Mesendoderm (in vitro differentiated cells): ENCODE results near the gene NGB. TPM values are rescaled to one million over a fixed set of nuclear protein-coding genes. Genes with fewer than 3 reads are reported as not detected.
"Not testable (repeated sequence)": the region's sequence is repeated elsewhere in the genome, so short reads cannot be mapped to it uniquely, and the experiment has no call there.

Experiments used
- DNase-seq: peaks from one replicate; pipeline ENCODE4 v3.0.0; 2013
- H2AK5ac ChIP-seq: 2 replicates; pipeline ENCODE4 v1.6.1; 2013; ENCODE audit warnings: low read length, inconsistent platforms
- H2BK120ac ChIP-seq: 2 replicates; pipeline ENCODE4 v1.6.1; 2013; ENCODE audit warnings: low read depth, mild to moderate bottlenecking, low read length, moderate library complexity, mixed read lengths
- H2BK15ac ChIP-seq: replicated peaks from 2 replicates; pipeline ENCODE4 v1.6.1; 2013; ENCODE audit warnings: low read depth, mild to moderate bottlenecking, moderate library complexity
- H2BK5ac ChIP-seq: 2 replicates; pipeline ENCODE4 v1.6.1; 2013; ENCODE audit warnings: low read length, inconsistent platforms
- H3K18ac ChIP-seq: 2 replicates; pipeline ENCODE4 v1.6.1; 2013; ENCODE audit warnings: mild to moderate bottlenecking, low read length, mixed read lengths
- H3K23ac ChIP-seq: one replicate; pipeline ENCODE4 v1.6.1; 2013; ENCODE audit warnings: low read length
- H3K27ac ChIP-seq: 2 replicates; pipeline ENCODE4 v1.5.1; 2013; ENCODE audit warnings: low read depth, mild to moderate bottlenecking, inconsistent platforms, low read length, moderate library complexity
- H3K27me3 ChIP-seq: 2 replicates; pipeline ENCODE4 v1.6.1; 2013; ENCODE audit warnings: low read length, control low read depth, mild to moderate bottlenecking, inconsistent platforms; ENCODE audit not compliant: insufficient read depth, poor library complexity
- H3K36me3 ChIP-seq: 2 replicates; pipeline ENCODE4 v1.6.1; 2013; ENCODE audit warnings: low read length, inconsistent platforms; ENCODE audit not compliant: control insufficient read depth, insufficient read depth
- H3K4ac ChIP-seq: one replicate; pipeline ENCODE4 v1.6.1; 2013; ENCODE audit warnings: low read depth, mild to moderate bottlenecking, low read length, moderate library complexity
- H3K4me1 ChIP-seq: 2 replicates; pipeline ENCODE4 v1.6.1; 2013; ENCODE audit warnings: low read depth, low read length, inconsistent platforms; ENCODE audit not compliant: control insufficient read depth
- H3K4me2 ChIP-seq: 2 replicates; pipeline ENCODE4 v1.6.1; 2013; ENCODE audit warnings: low read length
- H3K4me3 ChIP-seq: 2 replicates; pipeline ENCODE4 v1.5.1; 2013; ENCODE audit warnings: mild to moderate bottlenecking, low read length
- H3K56ac ChIP-seq: one replicate; pipeline ENCODE4 v1.6.1; 2013; ENCODE audit warnings: low read length
- H3K79me1 ChIP-seq: 2 replicates; pipeline ENCODE4 v1.6.1; 2013; ENCODE audit warnings: low read length, inconsistent platforms
- H3K79me2 ChIP-seq: 2 replicates; pipeline ENCODE4 v1.6.1; 2013; ENCODE audit warnings: mild to moderate bottlenecking, low read length; ENCODE audit not compliant: control insufficient read depth, insufficient read depth
- H3K9ac ChIP-seq: 2 replicates; pipeline ENCODE4 v1.6.1; 2013; ENCODE audit warnings: low read length, inconsistent platforms
- H4K5ac ChIP-seq: one replicate; pipeline ENCODE4 v1.6.1; 2013; ENCODE audit warnings: low read length
- H4K8ac ChIP-seq: one replicate; pipeline ENCODE4 v1.6.1; 2013; ENCODE audit warnings: low read depth, mild to moderate bottlenecking, control low read depth, low read length, moderate library complexity
- WGBS: extraction: QIAGEN DNeasy Blood & Tissue Kit; methylation state at CpG from one replicate; pipeline ENCODE4 v1.1.7; 2013; ENCODE audit warnings: low lambda C conversion rate, missing lambda C conversion rate; ENCODE audit not compliant: insufficient coverage; ENCODE audit errors: extremely low coverage; 5-methylcytosine and 5-hydroxymethylcytosine counted together
- polyA plus RNA-seq, 2 experiments: library from polyadenylated mRNA; stranded (reverse); fragments of 200-250 nt; gene quantifications; one replicate each; pipeline ENCODE4 v1.2.3, GENCODE V29; 2013

Gene NGB, protein sequence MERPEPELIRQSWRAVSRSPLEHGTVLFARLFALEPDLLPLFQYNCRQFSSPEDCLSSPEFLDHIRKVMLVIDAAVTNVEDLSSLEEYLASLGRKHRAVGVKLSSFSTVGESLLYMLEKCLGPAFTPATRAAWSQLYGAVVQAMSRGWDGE
- polyA plus RNA-seq (2013, experiment 1 of 2) = 0.11 TPM
- 0.15 TPM for polyA plus RNA-seq (2013, experiment 2 of 2)

DNA sequence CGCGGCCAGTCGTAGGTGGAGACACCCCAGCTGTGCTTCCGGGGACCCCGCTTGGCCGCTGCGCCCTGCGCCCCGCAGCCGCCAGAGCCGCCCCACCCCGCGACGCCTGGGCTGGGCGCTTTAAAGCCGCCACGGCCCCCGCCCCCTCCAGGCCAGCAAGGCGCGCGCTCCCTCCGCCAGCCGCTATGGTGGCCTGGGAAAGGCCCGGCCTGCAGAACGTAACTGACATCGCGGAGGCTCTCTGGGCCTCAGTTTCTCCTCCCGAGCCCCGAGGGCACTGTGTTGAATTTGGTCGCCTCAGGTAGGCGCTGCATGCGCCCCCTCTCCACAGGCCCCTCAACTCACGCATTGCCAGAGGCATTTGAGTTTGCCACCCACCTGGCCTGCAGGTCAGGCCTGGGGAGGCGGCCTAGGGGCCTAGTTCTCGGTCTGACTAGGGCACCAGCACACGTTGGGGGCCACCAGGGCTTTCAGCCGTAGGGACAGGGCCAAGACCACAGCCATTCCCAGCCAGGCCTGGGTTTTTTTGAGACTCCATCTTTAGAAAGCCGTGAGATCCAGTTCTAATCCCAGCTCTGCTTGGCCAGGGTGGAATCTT lies at the start of gene NGB:
Gene NGB (minus strand): TSS at position 94 of the 598 bp plus-strand sequence. CDS start 269 bp downstream, outside the sequence.
- no peak within 1 kb of the TSS for H3K27ac ChIP-seq
- no peaks in the 10 kb centered on the region for H3K79me2 ChIP-seq
- no peaks in the 10 kb centered on the region for H3K4me1 ChIP-seq
- H3K27me3 ChIP-seq = peaks cover 18% of the 10 kb centered on the region
- H2AK5ac ChIP-seq = no peak within 1 kb of the TSS
- peak within 1 kb of the TSS; percentile 40 for H3K9ac ChIP-seq
- peak within 1 kb of the TSS; percentile 59 for H3K4me2 ChIP-seq
- no CpG with 5 or more reads among the region's 38 CpGs for WGBS
- no peak within 1 kb of the TSS for H4K5ac ChIP-seq
- H3K4ac ChIP-seq = no peak within 1 kb of the TSS
- peak within 1 kb of the TSS; percentile 56 for H3K56ac ChIP-seq
- H3K36me3 ChIP-seq = no peaks in the 10 kb centered on the region
- no peaks in the 10 kb centered on the region for H3K79me1 ChIP-seq
- H3K4me3 ChIP-seq = no peak within 1 kb of the TSS
- H3K18ac ChIP-seq = no peak within 1 kb of the TSS
- no peak within 1 kb of the TSS for H2BK5ac ChIP-seq
- H2BK15ac ChIP-seq = no peak within 1 kb of the TSS
- H4K8ac ChIP-seq = no peak within 1 kb of the TSS
- H2BK120ac ChIP-seq = no peak within 1 kb of the TSS
- peak within 1 kb of the TSS; percentile 45 for H3K23ac ChIP-seq
- DNase-seq = no peak

DNA sequence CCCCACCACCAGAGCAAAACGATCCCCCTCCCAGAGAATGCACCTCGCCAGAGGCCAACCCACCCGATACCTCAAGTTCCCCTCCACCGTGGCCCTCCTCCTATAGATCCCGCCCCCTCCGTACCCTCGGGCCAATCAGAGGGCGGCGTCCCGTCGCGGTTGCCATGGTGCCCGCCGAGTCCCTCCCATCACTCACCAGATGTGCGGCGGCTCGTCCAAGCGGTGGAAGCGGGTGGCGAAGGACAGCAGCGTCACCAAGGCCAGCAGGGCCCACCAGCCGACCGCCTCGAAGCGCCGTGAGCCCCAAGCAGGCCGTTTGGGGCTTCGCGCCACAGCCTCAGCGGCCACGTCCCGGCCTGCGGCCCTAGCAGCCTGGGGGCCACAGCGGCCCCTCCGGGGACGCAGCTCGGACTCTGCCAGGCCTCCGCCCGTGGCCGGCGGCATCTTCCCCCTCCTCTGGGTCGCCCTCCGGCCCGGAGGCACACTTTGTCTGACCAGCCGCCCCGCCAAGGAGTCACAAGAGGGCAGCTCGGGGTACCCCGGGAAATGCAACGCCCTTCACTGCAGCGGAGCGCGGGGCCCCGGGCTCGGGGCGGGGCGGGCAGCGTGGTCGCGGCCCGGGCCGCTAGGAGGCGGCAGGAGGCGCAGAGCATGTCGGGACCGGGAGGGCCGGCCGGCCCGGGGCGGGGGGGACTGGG lies 49.4 kb upstream of the NGB start, which contains the start of gene POMT2:
Gene POMT2 (minus strand): TSS at position 646 of the 698 bp plus-strand sequence. CDS start 202 bp downstream, at position 444.
- Histone ChIP-seq H3K79me2 (peaks cover 27% of the 10 kb centered on the region), H3K4ac (peak within 1 kb of the TSS; percentile 87), H3K18ac (peak within 1 kb of the TSS; percentile 43), H3K56ac (peak within 1 kb of the TSS; percentile 99), H3K36me3 (no peaks in the 10 kb centered on the region), H3K4me3 (peak within 1 kb of the TSS; percentile 89), H2BK15ac (no peak within 1 kb of the TSS), H3K4me2 (peak within 1 kb of the TSS; percentile 80), H3K79me1 (peaks cover 6% of the 10 kb centered on the region), H2AK5ac (no peak within 1 kb of the TSS), H4K8ac (no peak within 1 kb of the TSS), H2BK120ac (no peak within 1 kb of the TSS), H3K23ac (peak within 1 kb of the TSS; percentile 56), H3K27me3 (no peaks in the 10 kb centered on the region), H3K27ac (peak within 1 kb of the TSS; percentile 95), H2BK5ac (peak within 1 kb of the TSS; percentile 98), H3K9ac (peak within 1 kb of the TSS; percentile 95), H3K4me1 (peaks cover 4% of the 10 kb centered on the region), H4K5ac (no peak within 1 kb of the TSS)
- no CpG with 5 or more reads among the region's 69 CpGs for WGBS
- peak; percentile 97 for DNase-seq

DNA sequence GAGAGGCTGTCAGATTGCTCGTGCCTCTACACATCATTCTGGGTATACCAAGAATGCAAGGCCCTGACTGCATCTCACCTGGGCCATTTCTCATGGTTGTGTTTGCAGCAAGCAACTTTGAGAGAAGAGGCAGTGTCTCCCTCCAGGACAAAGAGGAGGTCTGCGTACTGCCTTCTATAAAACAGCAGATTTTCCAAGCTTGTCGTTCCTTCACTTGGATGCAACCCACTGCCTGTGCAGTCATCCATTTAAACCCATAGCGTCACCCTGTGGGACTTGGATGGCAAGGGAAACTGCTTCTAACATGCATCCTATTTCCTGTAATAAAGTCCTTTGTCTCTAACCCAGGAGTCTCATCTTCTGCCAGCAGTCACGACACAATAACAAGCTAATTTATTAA lies 48.4 kb upstream of the NGB start:
- H3K4me1 ChIP-seq = peaks cover 9% of the 10 kb centered on the region
- H2BK5ac ChIP-seq = no peak overlapping the region
- no peak overlapping the region for H3K4me2 ChIP-seq
- H2BK15ac ChIP-seq = no peak overlapping the region
- H3K4ac ChIP-seq = no peak overlapping the region
- H3K36me3 ChIP-seq = no peaks in the 10 kb centered on the region
- H2BK120ac ChIP-seq = no peak overlapping the region
- WGBS = no CpG with 5 or more reads among the region's 5 CpGs
- H3K56ac ChIP-seq = peak overlapping the region; percentile 36
- H3K18ac ChIP-seq = no peak overlapping the region
- H2AK5ac ChIP-seq = no peak overlapping the region
- H4K5ac ChIP-seq = no peak overlapping the region
- peak overlapping the region; percentile 32 for H3K9ac ChIP-seq
- no peak for DNase-seq
- no peak overlapping the region for H3K4me3 ChIP-seq
- H3K79me2 ChIP-seq = peaks cover 28% of the 10 kb centered on the region
- no peak overlapping the region for H3K23ac ChIP-seq
- H3K27ac ChIP-seq = no peak overlapping the region
- H3K79me1 ChIP-seq = peaks cover 12% of the 10 kb centered on the region
- H3K27me3 ChIP-seq = no peaks in the 10 kb centered on the region
- H4K8ac ChIP-seq = no peak overlapping the region

DNA sequence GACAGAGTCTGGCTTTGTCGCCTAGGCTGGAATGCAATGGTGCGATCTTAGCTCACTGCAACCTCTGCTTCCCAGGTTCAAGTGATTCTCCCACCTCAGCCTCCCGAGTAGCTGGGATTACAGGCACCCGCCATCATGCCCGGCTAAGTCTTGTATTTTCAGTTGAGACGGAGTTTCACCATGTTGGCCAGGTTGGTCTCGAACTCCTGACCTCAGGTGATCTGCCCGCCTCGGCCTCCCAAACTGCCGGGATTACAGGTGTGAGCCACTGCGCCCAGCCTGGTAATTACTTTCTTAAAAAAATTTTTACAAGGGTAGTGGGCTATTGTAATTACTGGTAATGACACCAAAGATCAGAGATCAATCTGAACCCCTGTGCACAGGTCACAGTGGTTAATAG lies 47.8 kb upstream of the NGB start:
- not testable (repeated sequence) for H3K56ac ChIP-seq, H4K5ac ChIP-seq, H3K36me3 ChIP-seq, H3K23ac ChIP-seq, H3K27me3 ChIP-seq, H3K9ac ChIP-seq, H3K4me2 ChIP-seq, H3K4me3 ChIP-seq, H2AK5ac ChIP-seq, H2BK15ac ChIP-seq, DNase-seq, H3K18ac ChIP-seq, H2BK120ac ChIP-seq, H3K4ac ChIP-seq, H3K27ac ChIP-seq, H2BK5ac ChIP-seq, H4K8ac ChIP-seq
- WGBS = no CpG with 5 or more reads among the region's 11 CpGs
- peaks cover 28% of the 10 kb centered on the region for H3K79me2 ChIP-seq
- H3K4me1 ChIP-seq = peaks cover 15% of the 10 kb centered on the region
- peaks cover 12% of the 10 kb centered on the region for H3K79me1 ChIP-seq

DNA sequence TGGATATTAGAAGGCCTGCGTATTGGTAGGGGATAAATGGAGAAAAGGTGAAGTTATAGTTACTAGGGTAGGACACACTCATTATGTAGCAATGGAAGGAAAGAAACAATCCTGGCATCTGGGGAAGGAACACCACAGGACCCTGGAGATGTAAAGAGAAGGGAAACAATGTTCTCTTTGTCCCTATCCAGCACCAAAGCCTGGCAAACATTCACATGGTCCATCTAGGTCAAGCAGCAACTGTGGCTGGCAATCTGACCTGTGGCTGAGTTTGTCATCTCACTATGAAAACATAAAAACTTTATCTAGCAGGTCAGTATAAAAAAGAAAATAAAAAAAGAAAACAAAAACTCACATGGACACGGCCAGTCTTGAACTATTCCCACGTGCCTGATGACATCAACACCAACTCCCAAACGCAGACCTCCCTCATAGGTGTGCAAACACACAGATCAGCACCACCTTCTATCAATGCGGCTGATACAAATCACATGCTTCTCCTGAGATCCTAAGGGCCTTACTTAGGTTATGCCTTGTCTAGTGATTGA lies 47.1 kb upstream of the NGB start:
- H2AK5ac ChIP-seq = no peak overlapping the region
- no peak overlapping the region for H3K9ac ChIP-seq
- H2BK15ac ChIP-seq = no peak overlapping the region
- H3K4ac ChIP-seq = no peak overlapping the region
- no peak overlapping the region for H2BK120ac ChIP-seq
- no CpG with 5 or more reads among the region's 5 CpGs for WGBS
- no peak overlapping the region for H4K8ac ChIP-seq
- H3K23ac ChIP-seq = no peak overlapping the region
- H3K27ac ChIP-seq = no peak overlapping the region
- H4K5ac ChIP-seq = no peak overlapping the region
- H3K27me3 ChIP-seq = no peaks in the 10 kb centered on the region
- no peaks in the 10 kb centered on the region for H3K36me3 ChIP-seq
- peaks cover 15% of the 10 kb centered on the region for H3K4me1 ChIP-seq
- no peak for DNase-seq
- peaks cover 12% of the 10 kb centered on the region for H3K79me1 ChIP-seq
- no peak overlapping the region for H3K56ac ChIP-seq
- H3K4me2 ChIP-seq = no peak overlapping the region
- H3K4me3 ChIP-seq = no peak overlapping the region
- H3K18ac ChIP-seq = no peak overlapping the region
- no peak overlapping the region for H2BK5ac ChIP-seq
- H3K79me2 ChIP-seq = peaks cover 28% of the 10 kb centered on the region
